ENCODE data around the gene WDHD1.

GRCh38 chr14:54979039-54979438 lies 47.9 kb downstream of the WDHD1 start:
- TF ChIP-seq, protein P1, sequence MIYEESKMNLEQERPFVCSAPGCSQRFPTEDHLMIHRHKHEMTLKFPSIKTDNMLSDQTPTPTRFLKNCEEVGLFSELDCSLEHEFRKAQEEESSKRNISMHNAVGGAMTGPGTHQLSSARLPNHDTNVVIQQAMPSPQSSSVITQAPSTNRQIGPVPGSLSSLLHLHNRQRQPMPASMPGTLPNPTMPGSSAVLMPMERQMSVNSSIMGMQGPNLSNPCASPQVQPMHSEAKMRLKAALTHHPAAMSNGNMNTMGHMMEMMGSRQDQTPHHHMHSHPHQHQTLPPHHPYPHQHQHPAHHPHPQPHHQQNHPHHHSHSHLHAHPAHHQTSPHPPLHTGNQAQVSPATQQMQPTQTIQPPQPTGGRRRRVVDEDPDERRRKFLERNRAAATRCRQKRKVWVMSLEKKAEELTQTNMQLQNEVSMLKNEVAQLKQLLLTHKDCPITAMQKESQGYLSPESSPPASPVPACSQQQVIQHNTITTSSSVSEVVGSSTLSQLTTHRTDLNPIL (CRISPR knock-in tag; IDR thresholded peaks at IDR 0.05; ENCODE audit: low read depth): no peak
- TF ChIP-seq ZFP30 (CRISPR knock-in tag; IDR thresholded peaks at IDR 0.05) (no peak), TOX (CRISPR knock-in tag; IDR thresholded peaks at IDR 0.05; ENCODE audit: borderline replicate concordance) (no peak), PPARA (CRISPR knock-in tag; IDR thresholded peaks at IDR 0.05; ENCODE audit: borderline replicate concordance) (no peak), ZNF70 (CRISPR knock-in tag; IDR thresholded peaks at IDR 0.05) (no peak), ARNTL (CRISPR knock-in tag; IDR thresholded peaks at IDR 0.05; ENCODE audit: borderline replicate concordance, low read depth) (no peak), RARB (CRISPR knock-in tag; IDR thresholded peaks at IDR 0.05) (no peak), CSDC2 (CRISPR knock-in tag; IDR thresholded peaks at IDR 0.05) (no peak), ZC3H10 (CRISPR knock-in tag; IDR thresholded peaks at IDR 0.05) (no peak)

Measured in SK-N-SH treated with all-trans-retinoic acid at 6 μM for 48 hours (cell line).